IPS DF 6.9 (cell line): Measurements from ENCODE around the gene DEFB129.
"Not testable (repeated sequence)": the region's sequence is repeated elsewhere in the genome, so short reads cannot be mapped to it uniquely, and the experiment has no call there.

Experiments used
- DNase-seq: peaks from one replicate; pipeline ENCODE4 v3.0.0-alpha.2; 2013; ENCODE audit warnings: low read depth, low spot score
- H3K27ac ChIP-seq: one replicate; pipeline ENCODE4 v1.5.1; 2013; ENCODE audit warnings: low read length, control low read depth
- H3K27me3 ChIP-seq: 2 replicates; pipeline ENCODE4 v1.6.1; 2013; ENCODE audit warnings: mild to moderate bottlenecking, low read length; ENCODE audit not compliant: control insufficient read depth, insufficient read depth
- H3K36me3 ChIP-seq: 2 replicates; pipeline ENCODE4 v1.6.1; 2013; ENCODE audit warnings: low read length; ENCODE audit not compliant: control insufficient read depth, insufficient read depth
- H3K4me1 ChIP-seq: 2 replicates; pipeline ENCODE4 v1.6.1; 2013; ENCODE audit warnings: low read length; ENCODE audit not compliant: control insufficient read depth, insufficient read depth
- H3K4me3 ChIP-seq: 2 replicates; pipeline ENCODE4 v1.5.1; 2013; ENCODE audit warnings: mild to moderate bottlenecking, low read length
- H3K9me3 ChIP-seq: 2 replicates; pipeline ENCODE4 v1.6.1; 2013; ENCODE audit warnings: low read length, inconsistent platforms; ENCODE audit not compliant: control insufficient read depth, insufficient read depth
- WGBS: extraction: QIAGEN DNeasy Blood & Tissue Kit; methylation state at CpG from one replicate; pipeline ENCODE4 v1.1.7; 2013; ENCODE audit warnings: mixed read lengths, missing lambda C conversion rate; ENCODE audit not compliant: insufficient read length, insufficient coverage; 5-methylcytosine and 5-hydroxymethylcytosine counted together

Gene DEFB129

GRCh38 chr20:215796-216195, 11.3 kb upstream of the DEFB129 start:
- no peak overlapping the region for H3K27ac ChIP-seq
- H3K36me3 ChIP-seq = no peaks in the 10 kb centered on the region
- no CpG with 5 or more reads among the region's 1 CpG for WGBS
- no peak for DNase-seq
- no peaks in the 10 kb centered on the region for H3K9me3 ChIP-seq
- H3K27me3 ChIP-seq = no peaks in the 10 kb centered on the region
- no peak overlapping the region for H3K4me3 ChIP-seq
- H3K4me1 ChIP-seq = no peaks in the 10 kb centered on the region

DNA sequence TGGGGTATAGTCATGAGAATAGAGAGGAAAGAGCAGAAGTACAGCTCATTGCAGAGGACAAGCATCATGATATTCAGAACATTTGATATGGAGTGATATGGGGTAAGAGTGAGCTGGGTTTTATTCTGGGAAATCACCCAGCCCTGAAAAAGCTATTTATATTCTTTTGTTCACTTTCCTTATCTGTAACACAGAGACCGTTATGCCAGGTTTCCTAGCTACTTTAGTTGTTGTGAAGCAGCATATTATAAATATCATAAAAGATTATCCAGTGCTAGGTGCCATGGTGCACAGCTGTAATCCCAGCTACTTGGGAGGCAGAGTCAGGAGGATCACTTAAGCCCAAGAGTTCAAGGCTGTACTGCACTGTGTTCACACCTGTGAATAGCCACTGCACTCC, 9.8 kb upstream of the DEFB129 start:
- Histone ChIP-seq H3K27me3 (no peaks in the 10 kb centered on the region), H3K4me1 (no peaks in the 10 kb centered on the region)
- no CpG with 5 or more reads among the region's 1 CpG for whole genome bisulfite sequencing

DNA sequence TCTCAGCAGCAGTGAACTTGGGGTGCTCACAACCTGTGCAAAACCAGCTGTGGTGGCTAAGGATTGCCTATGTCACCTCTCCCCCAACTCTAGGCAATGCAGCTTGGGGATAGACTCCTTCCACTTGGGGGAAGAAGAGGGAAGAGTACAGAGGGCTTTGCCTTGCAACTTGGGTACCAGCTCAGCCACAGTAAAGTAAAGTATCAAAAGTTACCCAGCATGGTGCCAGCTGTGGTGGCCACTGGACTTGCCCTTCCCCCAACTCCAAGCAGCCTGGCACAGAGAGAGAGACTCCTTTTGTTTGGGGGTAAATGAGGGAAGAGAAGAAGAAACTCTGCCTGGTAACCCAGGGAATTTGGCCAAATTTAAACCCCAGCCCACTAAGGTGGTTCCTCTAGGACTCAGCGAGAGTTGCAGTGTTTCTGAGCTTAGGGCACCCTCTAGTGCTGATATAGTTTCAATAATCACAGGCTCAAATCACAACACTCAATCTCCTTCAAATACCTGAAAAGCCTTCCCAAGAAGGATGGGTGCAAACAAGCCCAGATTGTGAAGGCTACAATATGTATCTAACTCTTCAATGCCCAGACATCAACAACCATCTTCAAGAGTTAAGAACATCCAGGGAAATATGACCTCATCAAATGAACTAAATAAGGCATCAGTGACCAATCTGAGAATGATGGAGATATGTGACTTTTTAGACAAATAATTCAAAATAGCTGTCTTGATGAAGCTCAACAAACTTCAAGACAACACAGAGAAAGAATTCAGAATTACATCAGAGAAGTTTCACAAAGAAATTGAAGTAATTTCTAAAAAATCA, 7.6 kb upstream of the DEFB129 start:
- H3K4me1 ChIP-seq = no peaks in the 10 kb centered on the region
- no CpG with 5 or more reads among the region's 1 CpG for WGBS
- H3K27me3 ChIP-seq = no peaks in the 10 kb centered on the region
- no peak overlapping the region for H3K4me3 ChIP-seq
- DNase-seq = peak; percentile 13
- H3K9me3 ChIP-seq = no peaks in the 10 kb centered on the region
- no peaks in the 10 kb centered on the region for H3K36me3 ChIP-seq
- no peak overlapping the region for H3K27ac ChIP-seq

More for the DNA sequence above, 9.8 kb upstream of the DEFB129 start:
- H3K4me3 ChIP-seq = no peak overlapping the region
- no peaks in the 10 kb centered on the region for H3K9me3 ChIP-seq
- H3K36me3 ChIP-seq = no peaks in the 10 kb centered on the region
- no peak for DNase-seq
- no peak overlapping the region for H3K27ac ChIP-seq

DNA sequence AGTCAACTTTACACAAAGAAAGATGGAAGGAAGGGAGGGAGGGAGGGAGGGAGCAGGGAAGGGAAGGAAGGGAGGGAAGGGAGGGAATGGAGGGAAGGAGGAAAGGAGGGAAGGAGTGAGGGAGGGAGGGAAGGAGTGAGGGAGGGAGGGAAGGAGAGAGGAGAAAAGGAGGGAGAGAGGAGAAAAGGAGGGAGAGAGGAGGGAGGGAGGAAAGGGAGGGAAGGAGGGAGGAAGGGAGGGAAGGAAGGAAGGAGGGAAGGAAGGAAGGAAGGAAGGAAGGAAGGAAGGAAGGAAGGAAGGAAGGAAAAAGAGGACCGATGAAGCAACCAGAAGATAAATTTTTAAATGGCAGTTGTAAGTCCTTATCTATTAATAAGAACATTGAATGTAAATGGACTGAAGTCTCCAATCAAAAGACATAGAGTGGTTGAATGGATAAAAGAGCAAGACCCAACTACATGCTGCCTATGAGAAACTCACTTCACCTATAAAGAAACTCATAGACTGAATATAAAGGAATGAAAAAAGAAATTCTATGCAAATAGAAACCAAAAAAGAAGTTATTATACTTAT, 5.7 kb upstream of the DEFB129 start:
- Histone ChIP-seq H3K36me3 (no peaks in the 10 kb centered on the region), H3K9me3 (no peaks in the 10 kb centered on the region), H3K4me3 (no peak overlapping the region), H3K4me1 (no peaks in the 10 kb centered on the region), H3K27ac (no peak overlapping the region), H3K27me3 (no peaks in the 10 kb centered on the region)
- DNase-seq = no peak
- no CpG with 5 or more reads among the region's 1 CpG for WGBS

DNA sequence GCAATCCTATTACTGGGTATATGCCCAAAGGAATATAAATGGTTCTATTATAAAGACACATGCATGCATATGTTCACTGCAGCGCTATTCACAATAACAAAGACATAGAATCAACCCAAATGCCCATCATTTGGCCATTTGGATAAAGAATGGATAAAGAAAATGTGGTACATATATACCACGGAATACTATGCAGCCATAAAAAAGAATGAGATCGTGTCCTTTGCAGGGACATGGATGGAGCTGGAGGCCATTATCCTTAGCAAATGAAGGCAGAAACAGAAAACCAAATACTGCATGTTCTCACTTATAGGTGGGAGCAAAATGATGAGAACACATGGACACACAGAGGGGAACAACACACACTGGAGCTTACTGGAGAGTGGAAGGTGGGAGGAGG, 1.2 kb upstream of the DEFB129 start:
- not testable (repeated sequence) for H3K9me3 ChIP-seq, H3K36me3 ChIP-seq, H3K4me3 ChIP-seq, H3K4me1 ChIP-seq, H3K27ac ChIP-seq, DNase-seq, H3K27me3 ChIP-seq
- WGBS = no CpG with 5 or more reads among the region's 3 CpGs

DNA sequence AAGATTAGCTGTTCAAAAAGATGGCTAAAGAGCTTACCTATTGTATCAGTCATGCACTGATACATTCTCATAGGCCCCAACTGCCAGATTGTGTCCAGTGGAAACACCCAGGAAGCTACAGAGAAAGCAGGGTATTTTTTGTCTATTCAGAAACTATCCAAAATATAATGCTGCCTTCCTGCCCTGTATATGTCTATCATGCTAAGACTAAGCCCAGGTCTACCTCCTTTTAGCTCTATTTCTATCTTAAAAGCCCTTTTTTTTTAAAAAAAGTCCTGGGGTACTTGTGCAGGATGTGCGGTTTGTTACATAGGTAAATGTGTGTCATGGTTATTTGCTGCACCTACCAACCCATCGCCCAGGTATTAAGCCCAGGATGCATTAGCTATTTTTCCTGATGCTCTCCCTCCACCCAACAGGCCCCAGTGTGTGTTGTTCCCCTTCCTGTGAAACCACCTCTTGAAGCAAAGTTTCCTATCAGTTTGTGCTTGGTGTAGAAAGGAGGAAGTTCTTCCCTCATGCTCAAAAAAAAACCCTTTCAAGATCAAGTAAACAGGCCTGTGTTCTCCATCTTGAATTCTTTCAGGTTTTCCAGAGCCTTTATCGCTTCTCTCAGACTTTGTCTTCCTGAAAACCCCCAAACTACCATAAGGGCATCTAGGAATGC, 514 bp downstream of the DEFB129 start:
- no peak for DNase-seq
- H3K4me3 ChIP-seq = no peak overlapping the region
- no CpG with 5 or more reads among the region's 3 CpGs for WGBS
- no peak overlapping the region for H3K27ac ChIP-seq
- no peaks in the 10 kb centered on the region for H3K36me3 ChIP-seq
- H3K27me3 ChIP-seq = no peaks in the 10 kb centered on the region
- H3K4me1 ChIP-seq = no peaks in the 10 kb centered on the region
- no peaks in the 10 kb centered on the region for H3K9me3 ChIP-seq

- WGBS = no CpG with 5 or more reads among the region's 1 CpG
- no peak for DNase-seq
- Histone ChIP-seq H3K9me3 (no peaks in the 10 kb centered on the region), H3K4me1 (no peaks in the 10 kb centered on the region), H3K4me3 (no peak overlapping the region), H3K36me3 (no peaks in the 10 kb centered on the region), H3K27ac (no peak overlapping the region), H3K27me3 (no peaks in the 10 kb centered on the region)
Measured at GRCh38 chr20:235891-236290, 8.8 kb downstream of the DEFB129 start.

DNA sequence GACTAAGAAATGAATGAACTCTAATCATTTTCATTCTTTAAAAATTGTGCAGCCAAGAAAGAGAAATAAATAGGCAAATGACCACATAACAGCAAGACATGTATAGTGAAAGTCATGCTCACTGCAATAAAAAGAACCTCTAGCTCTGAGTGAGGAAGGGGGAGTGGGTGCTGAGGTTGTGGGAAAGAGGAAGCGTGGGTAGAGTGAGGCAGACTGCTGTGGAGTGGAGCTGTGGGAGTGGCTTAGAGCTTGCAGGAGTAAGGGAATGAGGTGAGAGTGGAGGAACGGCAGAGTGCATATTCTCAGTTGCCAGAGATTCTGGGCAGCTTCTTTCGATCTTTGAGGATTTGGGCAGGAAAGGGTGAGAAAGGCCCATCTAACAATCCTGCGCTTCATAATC, 10.4 kb downstream of the DEFB129 start:
- H3K36me3 ChIP-seq = no peaks in the 10 kb centered on the region
- H3K4me3 ChIP-seq = no peak overlapping the region
- no peaks in the 10 kb centered on the region for H3K4me1 ChIP-seq
- no peaks in the 10 kb centered on the region for H3K27me3 ChIP-seq
- H3K27ac ChIP-seq = no peak overlapping the region
- no peak for DNase-seq
- H3K9me3 ChIP-seq = no peaks in the 10 kb centered on the region
- WGBS = no CpG with 5 or more reads among the region's 4 CpGs

- no peak overlapping the region for H3K27ac ChIP-seq
- H3K9me3 ChIP-seq = no peaks in the 10 kb centered on the region
- no peak for DNase-seq
- H3K27me3 ChIP-seq = no peaks in the 10 kb centered on the region
- H3K4me3 ChIP-seq = no peak overlapping the region
- no peaks in the 10 kb centered on the region for H3K36me3 ChIP-seq
- H3K4me1 ChIP-seq = no peaks in the 10 kb centered on the region
- WGBS = no CpG with 5 or more reads among the region's 3 CpGs
Measured at GRCh38 chr20:237929-238328, 10.9 kb downstream of the DEFB129 start.

- Histone ChIP-seq H3K4me3 (no peak overlapping the region), H3K27ac (no peak overlapping the region), H3K27me3 (no peaks in the 10 kb centered on the region; the same call in 1 of the 2 replicates), H3K4me1 (no peaks in the 10 kb centered on the region), H3K36me3 (no peaks in the 10 kb centered on the region), H3K9me3 (no peaks in the 10 kb centered on the region)
- no peak for DNase-seq
- no CpG with 5 or more reads among the region's 2 CpGs for WGBS
Measured at GRCh38 chr20:242905-243304, 15.8 kb downstream of the DEFB129 start.
